ENCODE data around the gene RAP1GAP2.

GRCh38 chr17:2906901-2907300, 110.7 kb downstream of the RAP1GAP2 start:
- no peak for TF ChIP-seq CTCF (IDR thresholded peaks at IDR 0.05)
- TF ChIP-seq EZH2phosphoT487 (IDR thresholded peaks at IDR 0.05) = no peak

Measured in neural progenitor cell (in vitro differentiated cells).